ENCODE results near the gene PAPOLA.
"Not testable (repeated sequence)": the region's sequence is repeated elsewhere in the genome, so short reads cannot be mapped to it uniquely, and the experiment has no call there.

The PAPOLA gene

DNA sequence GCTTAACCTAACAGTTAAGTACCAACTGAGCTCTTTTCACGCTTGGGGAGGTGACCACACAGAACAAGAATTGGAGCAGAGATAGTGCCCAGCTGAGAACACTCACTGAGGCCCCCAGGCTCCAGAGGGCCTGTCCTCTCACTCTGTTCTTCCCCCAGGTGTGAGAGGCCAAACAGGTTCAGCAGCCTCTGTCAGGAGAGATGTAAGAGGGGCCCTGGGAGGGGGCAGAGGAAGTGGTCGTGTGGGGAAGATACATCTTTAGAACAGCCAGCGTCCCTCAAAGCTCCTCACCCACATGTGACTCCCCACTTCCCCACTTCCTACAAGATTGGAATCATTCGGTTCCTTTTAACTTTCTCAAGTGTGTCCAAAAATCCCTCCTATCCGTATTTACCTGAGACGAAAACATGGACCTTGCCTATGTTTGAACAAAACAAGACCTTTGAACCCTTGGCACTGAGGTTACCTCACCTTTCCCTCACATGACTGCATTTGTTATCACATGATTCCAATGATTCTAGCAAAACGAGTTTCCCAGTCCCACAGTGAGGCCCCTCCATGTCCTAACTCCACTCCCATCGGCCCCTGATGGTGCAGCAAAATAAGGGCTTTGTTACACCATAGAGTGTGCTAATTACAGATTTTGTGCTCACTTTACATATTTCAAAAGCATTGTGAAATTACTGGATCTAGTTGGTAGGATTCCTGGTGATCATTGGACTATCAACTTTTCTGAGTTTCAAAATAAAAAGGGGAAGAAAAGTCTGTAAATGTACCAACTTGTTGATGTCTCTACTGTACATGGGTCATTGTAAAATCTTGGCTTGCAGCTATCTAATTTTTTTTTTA, 40.0 kb upstream of the PAPOLA start:
- no peak for TF ChIP-seq CTCF (IDR thresholded peaks at IDR 0.05; ENCODE audit: poor library complexity, severe bottlenecking)
- Histone ChIP-seq H3K36me3 (ENCODE audit: low read depth) (no peaks in the 10 kb centered on the region), H3K4me3 (ENCODE audit: severe bottlenecking) (no peak overlapping the region), H3K4me1 (ENCODE audit: insufficient read depth, poor library complexity, severe bottlenecking) (no peaks in the 10 kb centered on the region), H3K9me3 (ENCODE audit: severe bottlenecking) (no peaks in the 10 kb centered on the region), H3K27ac (ENCODE audit: poor library complexity, severe bottlenecking) (no peak overlapping the region), H3K27me3 (ENCODE audit: insufficient read depth, poor library complexity, severe bottlenecking) (no peaks in the 10 kb centered on the region)
- DNase-seq (ENCODE audit: low spot score) (no peak), ATAC-seq (ENCODE audit: low read depth) (no peak)

GRCh38 chr14:96464136-96464535, 38.0 kb upstream of the PAPOLA start:
- Histone ChIP-seq H3K36me3 (ENCODE audit: low read depth) (no peaks in the 10 kb centered on the region), H3K27ac (ENCODE audit: poor library complexity, severe bottlenecking) (no peak overlapping the region), H3K4me3 (ENCODE audit: severe bottlenecking) (no peak overlapping the region), H3K9me3 (ENCODE audit: severe bottlenecking) (no peaks in the 10 kb centered on the region), H3K4me1 (ENCODE audit: insufficient read depth, poor library complexity, severe bottlenecking) (no peaks in the 10 kb centered on the region), H3K27me3 (ENCODE audit: insufficient read depth, poor library complexity, severe bottlenecking) (no peaks in the 10 kb centered on the region)
- TF ChIP-seq CTCF (IDR thresholded peaks at IDR 0.05; ENCODE audit: poor library complexity, severe bottlenecking), result no peak
- ATAC-seq (ENCODE audit: low read depth) (no peak), DNase-seq (ENCODE audit: low spot score) (no peak)

DNA sequence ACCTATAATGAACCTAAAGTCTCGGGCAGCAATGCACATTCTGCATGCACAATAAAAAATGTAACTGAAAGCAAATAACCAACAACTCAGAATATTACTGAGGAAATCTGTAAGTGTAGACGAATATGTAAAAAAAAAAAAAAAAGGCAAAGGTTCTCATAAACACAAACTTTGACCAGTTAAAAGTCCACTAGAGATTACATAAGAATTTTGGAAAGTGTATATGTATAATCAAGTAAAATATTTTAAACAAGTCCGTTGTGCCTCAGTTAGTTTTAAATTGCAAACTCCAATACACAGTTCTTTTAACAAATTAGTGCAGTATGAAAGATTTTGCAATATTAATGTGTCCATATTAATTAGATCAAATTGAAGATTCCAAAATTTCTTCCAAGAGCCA, 35.3 kb upstream of the PAPOLA start:
- H3K4me1 ChIP-seq (ENCODE audit: insufficient read depth, poor library complexity, severe bottlenecking), result no peaks in the 10 kb centered on the region
- ATAC-seq (ENCODE audit: low read depth) (no peak), DNase-seq (ENCODE audit: low spot score) (no peak)
- H3K27ac ChIP-seq (ENCODE audit: poor library complexity, severe bottlenecking), result no peak overlapping the region
- TF ChIP-seq CTCF (IDR thresholded peaks at IDR 0.05; ENCODE audit: poor library complexity, severe bottlenecking), result no peak
- H3K9me3 ChIP-seq (ENCODE audit: severe bottlenecking), result no peaks in the 10 kb centered on the region
- no peaks in the 10 kb centered on the region for H3K27me3 ChIP-seq (ENCODE audit: insufficient read depth, poor library complexity, severe bottlenecking)
- H3K36me3 ChIP-seq (ENCODE audit: low read depth), result no peaks in the 10 kb centered on the region
- H3K4me3 ChIP-seq (ENCODE audit: severe bottlenecking), result no peak overlapping the region

DNA sequence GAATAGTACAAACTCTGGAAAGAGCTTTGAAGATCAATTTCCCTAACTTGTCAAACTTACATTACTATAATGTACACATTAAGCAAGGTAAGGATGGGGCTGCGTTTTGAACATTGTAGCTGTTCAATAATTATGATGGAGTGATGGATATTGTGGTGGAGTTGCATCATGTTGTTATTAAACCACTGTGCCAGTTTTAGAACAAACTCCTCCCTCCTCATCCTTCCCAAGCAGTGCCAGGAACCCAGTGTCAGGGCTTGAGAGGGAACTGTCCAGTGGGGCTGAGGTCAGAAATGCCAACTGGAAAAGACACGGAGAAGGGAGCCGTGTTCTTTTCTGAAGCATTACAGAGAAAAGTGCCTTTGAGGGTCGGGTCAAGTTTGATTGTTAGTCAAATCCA, 31.9 kb upstream of the PAPOLA start:
- Histone ChIP-seq H3K9me3 (ENCODE audit: severe bottlenecking) (no peaks in the 10 kb centered on the region), H3K27me3 (ENCODE audit: insufficient read depth, poor library complexity, severe bottlenecking) (no peaks in the 10 kb centered on the region), H3K27ac (ENCODE audit: poor library complexity, severe bottlenecking) (no peak overlapping the region), H3K4me3 (ENCODE audit: severe bottlenecking) (no peak overlapping the region), H3K36me3 (ENCODE audit: low read depth) (no peaks in the 10 kb centered on the region), H3K4me1 (ENCODE audit: insufficient read depth, poor library complexity, severe bottlenecking) (no peaks in the 10 kb centered on the region)
- ATAC-seq (ENCODE audit: low read depth), result 0 out of 3 replicates have a peak, but pooled peaks have one; percentile 10
- TF ChIP-seq CTCF (IDR thresholded peaks at IDR 0.05; ENCODE audit: poor library complexity, severe bottlenecking), result no peak
- no peak for DNase-seq (ENCODE audit: low spot score)

GRCh38 chr14:96470967-96471366, 31.2 kb upstream of the PAPOLA start:
- not testable (repeated sequence) for H3K27me3 ChIP-seq (ENCODE audit: insufficient read depth, poor library complexity, severe bottlenecking); DNase-seq (ENCODE audit: low spot score); H3K36me3 ChIP-seq (ENCODE audit: low read depth); ATAC-seq (ENCODE audit: low read depth); H3K4me1 ChIP-seq (ENCODE audit: insufficient read depth, poor library complexity, severe bottlenecking); H3K27ac ChIP-seq (ENCODE audit: poor library complexity, severe bottlenecking); H3K9me3 ChIP-seq (ENCODE audit: severe bottlenecking); H3K4me3 ChIP-seq (ENCODE audit: severe bottlenecking)

Measured in RWPE2 (cell line).